HG03045 (cell line): Measurements from ENCODE around the gene METRNL.

Experiments
- ATAC-seq: cut with Tn5 transposase; IDR thresholded peaks from one replicate; pipeline ENCODE4 v1.9.1; 2021; ENCODE audit warnings: mild to moderate bottlenecking, moderate library complexity; ENCODE audit not compliant: unreplicated experiment

METRNL gene

GRCh38 chr17:83078378-83079351 lies 744 bp upstream of the METRNL start:
- ATAC-seq, result peak; percentile 10

- no peak for ATAC-seq
These were observed 563 bp downstream of the METRNL start for GRCh38 chr17:83079766-83080578.

- no peak for ATAC-seq
These were observed 1.1 kb downstream of the METRNL start for GRCh38 chr17:83080579-83080857.

GRCh38 chr17:83080858-83081683 lies 1.7 kb downstream of the METRNL start:
- no peak for ATAC-seq

GRCh38 chr17:83081684-83082201 lies 2.3 kb downstream of the METRNL start:
- ATAC-seq, result no peak

- ATAC-seq, result no peak
These were observed 3.0 kb downstream of the METRNL start for GRCh38 chr17:83082424-83082823.

GRCh38 chr17:83082909-83083367 lies 3.5 kb downstream of the METRNL start:
- no peak for ATAC-seq

GRCh38 chr17:83083368-83084201 lies 4.2 kb downstream of the METRNL start:
- ATAC-seq, result no peak

GRCh38 chr17:83084214-83084613 lies 4.8 kb downstream of the METRNL start:
- no peak for ATAC-seq

- ATAC-seq, result no peak
These were observed 5.2 kb downstream of the METRNL start for GRCh38 chr17:83084621-83085056.

GRCh38 chr17:83085103-83085502 lies 5.7 kb downstream of the METRNL start:
- ATAC-seq, result no peak

- no peak for ATAC-seq
These were observed 6.3 kb downstream of the METRNL start for GRCh38 chr17:83085526-83086198.

GRCh38 chr17:83086199-83086880 lies 6.9 kb downstream of the METRNL start:
- ATAC-seq, result no peak

- no peak for ATAC-seq
These were observed 7.7 kb downstream of the METRNL start for GRCh38 chr17:83086907-83087787.

GRCh38 chr17:83087788-83088360 lies 8.5 kb downstream of the METRNL start:
- ATAC-seq, result no peak

GRCh38 chr17:83088451-83088850 lies 9.0 kb downstream of the METRNL start:
- no peak for ATAC-seq

GRCh38 chr17:83088909-83089308 lies 9.5 kb downstream of the METRNL start:
- ATAC-seq, result no peak
